GM18951 (cell line): Measurements from ENCODE around the gene PDGFA.

ENCODE experiments used
- POLR2A ChIP-seq: IDR thresholded peaks from 4 replicates; pipeline ENCODE4 v1.6.1; 2011; ENCODE audit warnings: mild to moderate bottlenecking; ENCODE audit not compliant: insufficient read length, insufficient read depth; ENCODE audit errors: extremely low read depth
- in situ Hi-C: fragments of 300-500 bp; cut with MboI; formaldehyde crosslinking; loops from one replicate; pipeline ENCODE4 v1.12.0; 2022; ENCODE audit warnings: low sequenced_read_pairs, mixed read lengths, inconsistent platforms; ENCODE audit not compliant: unreplicated experiment

Gene PDGFA

DNA sequence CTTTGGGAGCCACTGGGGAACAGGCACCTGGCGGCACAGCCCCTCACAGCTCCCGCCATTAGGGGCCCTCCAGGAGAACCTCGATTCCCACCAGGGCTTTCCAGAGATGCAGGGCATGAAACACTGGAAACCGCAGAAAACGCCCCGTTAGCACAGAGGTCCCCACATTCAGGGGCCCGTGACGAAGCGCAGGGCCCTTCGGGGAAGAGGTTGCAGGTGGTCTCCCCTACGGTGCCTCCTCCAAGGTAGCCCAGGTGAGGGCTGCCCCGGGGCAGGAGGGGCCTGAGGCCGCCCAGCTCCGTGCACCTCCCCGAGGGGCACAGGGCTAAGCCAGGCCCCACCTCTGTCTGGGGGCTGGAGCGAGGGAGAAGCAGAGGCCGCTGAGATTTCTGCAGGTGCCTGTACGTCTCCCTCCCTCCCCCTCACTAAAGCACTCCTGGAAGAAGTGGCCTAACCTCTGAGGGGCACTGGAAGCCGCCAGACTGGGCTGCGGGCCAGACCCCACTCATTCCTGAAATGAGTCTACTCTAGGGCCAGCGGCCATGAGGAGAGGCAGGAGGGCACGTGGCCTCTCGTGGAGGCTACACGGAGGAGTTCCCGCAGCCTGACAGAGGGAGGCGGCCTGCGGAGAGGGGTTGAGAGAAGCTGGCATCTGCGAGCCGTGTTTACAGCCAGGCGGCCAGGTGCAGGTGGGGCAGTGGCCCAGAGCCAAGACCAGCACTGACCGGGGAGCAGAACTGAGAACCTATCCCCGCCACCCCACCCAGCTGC lies 6.9 kb downstream of the PDGFA start:
- in situ Hi-C loops, result no loop called here
- TF ChIP-seq POLR2A, result no peak

DNA sequence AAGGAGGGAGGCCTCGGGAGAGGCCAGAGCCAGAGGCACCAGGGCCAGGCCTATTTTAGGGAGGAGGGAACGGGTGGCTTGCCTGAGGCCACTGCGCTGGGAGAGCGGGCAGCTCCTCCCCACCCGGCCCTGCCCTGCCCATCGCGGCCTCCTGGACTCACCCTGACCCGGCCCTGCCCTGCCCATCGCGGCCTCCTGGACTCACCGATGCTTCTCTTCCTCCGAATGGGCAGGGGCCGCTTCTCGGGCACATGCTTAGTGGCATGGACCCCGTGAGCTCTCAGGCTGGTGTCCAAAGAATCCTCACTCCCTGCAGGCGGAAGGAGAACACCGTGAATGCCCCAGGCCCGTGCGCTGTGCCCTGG lies 7.5 kb downstream of the PDGFA start:
- in situ Hi-C loops, result no loop called here
- no peak for TF ChIP-seq POLR2A

DNA sequence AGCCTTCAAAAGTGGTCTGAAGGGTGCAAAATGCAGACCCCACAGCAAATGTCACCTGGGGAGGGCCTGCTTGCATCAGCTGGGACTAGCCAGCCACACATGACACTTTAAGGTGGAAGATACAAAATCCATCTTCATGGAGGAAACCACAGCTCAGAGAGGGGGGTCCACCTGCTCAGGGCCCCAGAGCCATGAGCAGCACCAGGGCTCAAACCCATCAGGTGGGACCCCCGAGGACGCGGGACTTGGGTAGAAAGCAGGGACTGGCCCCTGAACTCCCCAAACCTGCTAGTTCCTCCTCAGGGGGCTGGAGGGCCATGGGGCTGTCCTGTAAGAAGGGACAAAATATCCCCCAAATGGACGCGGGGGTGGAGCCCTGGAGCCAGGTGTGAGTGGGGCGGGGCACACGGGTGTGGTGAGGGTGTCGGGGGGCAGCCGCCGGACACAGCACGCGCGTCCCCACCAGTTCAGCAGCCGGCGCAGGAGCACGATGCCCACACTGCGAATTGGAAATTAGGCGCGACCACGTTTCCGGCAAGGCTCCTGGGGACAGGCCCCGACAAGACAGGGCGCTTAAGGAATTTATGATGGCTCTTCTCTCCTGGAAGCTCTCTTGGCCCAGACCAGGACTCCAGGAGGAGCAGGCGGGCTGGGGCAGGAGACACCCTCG lies 8.0 kb downstream of the PDGFA start:
- in situ Hi-C loops, result no loop called here
- no peak for TF ChIP-seq POLR2A

DNA sequence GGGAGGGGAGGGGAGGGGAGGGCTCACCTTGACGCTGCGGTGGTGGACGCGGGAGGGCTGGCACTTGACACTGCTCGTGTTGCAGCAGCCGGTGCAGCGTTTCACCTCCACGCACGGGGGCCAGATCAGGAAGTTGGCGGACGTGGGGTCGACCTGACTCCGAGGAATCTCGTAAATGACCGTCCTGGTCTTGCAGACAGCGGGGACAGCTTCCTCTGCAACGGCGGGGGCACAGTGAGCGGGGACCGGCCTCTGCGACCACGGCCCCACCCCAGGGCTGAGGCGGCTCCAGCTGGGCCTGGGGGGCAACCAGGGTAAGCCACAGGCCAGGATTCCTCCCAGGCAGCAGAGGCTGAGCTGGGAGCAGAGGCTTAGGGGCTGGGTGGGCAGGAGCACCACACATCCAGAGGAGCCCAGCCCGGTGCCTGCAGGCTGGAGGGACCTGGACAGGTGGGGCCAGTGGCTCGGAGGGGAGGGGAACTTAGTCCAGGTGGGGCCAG lies 8.8 kb downstream of the PDGFA start:
- in situ Hi-C loops, result no loop called here
- no peak for TF ChIP-seq POLR2A

DNA sequence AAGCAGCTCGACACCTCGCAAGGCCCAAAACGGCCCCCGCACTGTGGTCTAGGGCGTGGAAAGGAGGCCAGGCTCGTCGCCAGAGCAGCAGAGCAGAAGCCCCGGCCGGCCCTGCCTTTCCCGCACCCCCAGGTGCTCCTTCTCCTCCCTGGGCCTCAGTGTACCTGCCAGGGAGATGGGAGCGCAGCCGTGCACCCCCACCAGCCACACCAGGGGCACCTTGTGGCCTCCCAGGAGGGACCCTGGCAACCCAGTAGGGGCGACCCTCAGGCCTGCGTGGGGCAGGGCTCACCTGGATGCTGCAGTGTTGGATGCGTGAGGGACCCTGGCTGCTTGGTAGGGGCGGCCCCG lies 9.5 kb downstream of the PDGFA start:
- no peak for TF ChIP-seq POLR2A
- in situ Hi-C loops, result no loop called here

DNA sequence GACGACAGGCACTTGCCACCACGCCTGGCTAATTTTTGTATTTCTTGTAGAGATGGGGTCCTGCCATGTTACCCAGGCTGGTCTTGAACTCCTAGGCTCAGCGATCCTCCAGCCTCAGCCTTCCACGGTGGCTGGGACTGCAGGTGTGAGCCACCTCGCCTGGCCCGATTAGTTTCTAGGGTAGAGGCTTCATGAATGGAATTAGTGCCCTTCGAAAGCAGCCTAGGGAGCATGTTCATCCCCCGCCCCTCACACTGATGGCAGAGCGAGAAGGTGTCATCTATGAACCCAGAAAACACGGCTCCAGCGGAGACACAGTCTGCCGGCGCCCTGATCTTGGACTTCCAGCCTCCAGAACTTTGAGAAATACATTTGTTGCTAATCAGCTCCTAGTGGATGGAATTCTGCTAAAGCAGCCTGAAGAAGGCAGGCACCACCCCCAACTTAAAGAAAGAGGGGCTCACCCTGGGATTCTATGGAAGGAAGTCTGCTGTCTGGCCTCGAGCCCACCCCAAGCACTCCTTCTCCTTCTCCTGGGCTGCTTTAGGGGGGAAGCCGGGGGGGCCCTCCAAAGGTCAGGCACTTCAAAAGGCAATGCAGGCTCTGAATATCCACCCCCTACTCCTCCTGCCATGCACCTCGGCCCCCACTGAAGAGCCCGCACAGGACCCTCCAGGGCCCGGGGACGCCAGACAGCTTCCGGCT lies 10.1 kb downstream of the PDGFA start:
- in situ Hi-C loops, result no loop called here
- no peak for TF ChIP-seq POLR2A

DNA sequence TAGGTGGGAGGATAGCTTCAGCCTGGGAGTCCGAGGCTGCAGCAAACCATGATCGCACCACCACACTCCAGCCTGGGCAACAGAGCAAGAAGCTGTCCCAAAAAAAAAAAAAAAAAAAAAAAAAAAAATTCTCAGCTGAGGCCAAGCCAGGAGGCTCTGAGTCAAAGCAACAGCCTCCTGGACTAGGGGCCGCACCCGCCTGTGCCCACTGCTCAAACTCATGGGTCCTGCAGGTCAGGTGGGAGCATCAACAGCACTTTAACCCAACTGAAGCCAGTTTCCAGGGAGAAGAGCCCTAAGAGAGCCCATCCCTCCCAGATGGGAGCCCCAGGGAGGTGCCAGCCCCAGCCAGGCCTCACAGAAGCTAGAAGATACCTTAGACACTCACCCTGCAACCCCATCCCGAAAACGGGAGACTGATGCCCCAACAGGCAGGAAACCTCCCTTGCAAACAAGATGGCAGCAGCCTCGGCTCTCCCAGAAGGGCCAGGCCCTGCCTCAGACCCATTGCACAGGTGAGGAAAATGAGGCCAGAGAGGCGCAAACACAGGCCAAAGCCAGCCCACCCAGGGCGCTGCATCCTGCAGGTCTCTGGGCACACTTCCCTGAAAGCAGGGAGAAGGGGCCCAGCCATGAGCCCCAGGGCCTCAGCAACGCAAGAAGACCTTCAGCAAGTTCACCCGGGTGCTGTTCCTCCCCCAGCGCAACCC lies 11.0 kb downstream of the PDGFA start:
- no peak for TF ChIP-seq POLR2A
- in situ Hi-C loops, result no loop called here

DNA sequence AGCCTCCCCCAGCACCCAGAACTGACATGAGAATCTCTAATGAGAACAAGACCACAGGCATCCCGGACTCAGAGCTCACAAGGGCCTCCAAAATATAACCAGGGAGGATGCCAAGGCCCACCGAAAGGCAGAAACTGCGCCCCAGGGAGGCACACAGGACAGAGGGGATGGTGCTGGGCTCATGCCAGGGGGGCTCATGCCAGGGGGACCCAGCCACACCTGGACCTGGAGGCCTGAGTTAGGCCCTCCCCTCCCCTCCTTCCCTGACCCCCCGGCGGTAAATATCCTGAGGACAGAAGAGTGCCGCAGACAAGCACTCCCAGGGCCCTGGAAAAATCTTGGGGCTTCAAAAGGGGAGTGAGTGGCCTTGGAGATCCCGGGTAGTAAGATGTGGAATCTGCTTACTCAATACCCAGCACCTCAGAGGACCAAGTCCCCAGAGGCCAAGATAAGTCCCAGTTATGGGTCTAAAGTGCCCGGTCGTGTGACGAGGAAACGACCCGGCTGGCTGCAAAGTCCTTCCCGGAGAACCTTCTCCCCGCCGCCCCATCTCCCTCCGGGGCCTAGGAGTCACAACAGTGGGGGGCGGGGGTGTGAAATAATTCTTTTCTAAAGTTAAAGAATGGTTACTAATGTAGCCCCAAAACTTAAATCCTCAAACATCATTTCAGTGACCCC lies 11.9 kb downstream of the PDGFA start:
- TF ChIP-seq POLR2A, result no peak
- in situ Hi-C loops, result no loop called here

DNA sequence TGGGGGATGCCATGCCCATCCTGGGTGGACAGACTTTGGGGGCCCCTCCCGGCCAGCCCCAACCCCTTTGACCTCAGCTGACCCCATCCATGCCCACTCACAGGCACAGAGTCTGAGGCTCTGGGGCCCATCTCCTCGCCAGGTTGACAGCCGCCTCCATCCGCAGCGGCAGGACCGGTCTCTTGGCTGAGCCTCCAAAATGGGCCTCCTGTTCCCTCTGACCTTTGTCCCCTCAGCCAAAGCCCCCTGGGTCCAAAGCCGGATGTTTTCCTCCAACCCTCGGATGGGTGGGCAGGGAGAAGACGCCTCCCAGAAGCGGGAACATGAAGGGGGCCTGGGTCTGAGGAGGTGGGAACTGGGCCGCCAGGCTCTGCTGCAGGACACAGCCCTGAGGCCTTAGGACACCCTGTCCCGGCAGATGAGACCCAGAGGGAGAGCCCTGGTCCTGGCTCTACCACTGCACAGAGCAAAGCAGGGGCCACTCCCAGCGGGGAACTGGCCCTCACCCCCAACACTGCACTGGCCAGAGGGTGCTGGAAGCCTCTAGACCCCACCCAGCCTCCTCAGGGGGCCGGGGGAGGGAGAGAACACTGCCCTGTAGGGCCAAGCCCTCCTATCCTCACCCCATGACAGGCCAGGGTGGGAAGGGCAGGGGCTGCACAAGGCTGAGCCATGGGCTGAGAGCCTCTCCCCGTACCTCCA lies 12.6 kb downstream of the PDGFA start:
- in situ Hi-C loops, result no loop called here
- no peak for TF ChIP-seq POLR2A

DNA sequence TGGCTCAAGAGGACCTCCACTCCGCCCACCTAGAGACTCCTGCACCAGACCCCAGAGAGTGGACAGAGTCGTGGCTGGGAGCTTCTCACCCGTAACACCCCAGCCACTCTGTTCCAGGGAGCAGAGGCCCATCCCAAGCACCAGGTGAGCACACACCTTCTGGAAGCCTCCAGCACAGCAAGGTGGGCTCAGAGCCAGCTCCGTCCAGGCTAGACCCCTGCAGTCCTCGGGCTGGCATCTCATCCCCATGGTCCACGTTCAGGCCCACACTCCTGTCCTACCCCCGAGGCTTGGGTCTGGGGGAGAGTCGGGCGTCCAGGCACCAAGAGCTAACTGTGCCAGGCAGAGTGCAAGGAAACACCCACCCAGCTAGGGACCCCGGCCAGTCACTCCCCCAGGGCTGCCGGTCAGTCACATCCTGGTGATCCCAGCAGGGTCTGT lies 13.2 kb downstream of the PDGFA start:
- in situ Hi-C loops, result no loop called here
- TF ChIP-seq POLR2A, result no peak

DNA sequence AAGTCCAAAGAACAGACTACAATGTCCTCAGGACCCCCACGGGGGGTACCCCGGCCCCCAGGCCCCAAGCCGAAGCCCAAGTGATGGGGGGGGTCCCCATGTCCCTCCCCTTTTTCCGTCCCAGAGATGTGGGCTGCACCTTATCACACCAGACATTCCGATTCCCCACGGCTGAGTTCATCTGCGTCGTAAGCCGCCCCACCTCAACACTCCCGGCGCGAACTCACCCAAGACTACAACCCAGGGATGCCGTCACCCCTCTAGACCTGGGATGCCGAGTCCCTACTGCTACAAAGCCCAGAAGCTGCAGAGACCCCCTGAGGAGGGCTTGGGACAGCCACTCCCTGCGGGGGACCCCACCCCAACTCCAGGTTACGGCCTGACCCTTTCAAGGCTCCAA lies 14.5 kb downstream of the PDGFA start:
- in situ Hi-C loops, result no loop called here
- TF ChIP-seq POLR2A, result no peak

DNA sequence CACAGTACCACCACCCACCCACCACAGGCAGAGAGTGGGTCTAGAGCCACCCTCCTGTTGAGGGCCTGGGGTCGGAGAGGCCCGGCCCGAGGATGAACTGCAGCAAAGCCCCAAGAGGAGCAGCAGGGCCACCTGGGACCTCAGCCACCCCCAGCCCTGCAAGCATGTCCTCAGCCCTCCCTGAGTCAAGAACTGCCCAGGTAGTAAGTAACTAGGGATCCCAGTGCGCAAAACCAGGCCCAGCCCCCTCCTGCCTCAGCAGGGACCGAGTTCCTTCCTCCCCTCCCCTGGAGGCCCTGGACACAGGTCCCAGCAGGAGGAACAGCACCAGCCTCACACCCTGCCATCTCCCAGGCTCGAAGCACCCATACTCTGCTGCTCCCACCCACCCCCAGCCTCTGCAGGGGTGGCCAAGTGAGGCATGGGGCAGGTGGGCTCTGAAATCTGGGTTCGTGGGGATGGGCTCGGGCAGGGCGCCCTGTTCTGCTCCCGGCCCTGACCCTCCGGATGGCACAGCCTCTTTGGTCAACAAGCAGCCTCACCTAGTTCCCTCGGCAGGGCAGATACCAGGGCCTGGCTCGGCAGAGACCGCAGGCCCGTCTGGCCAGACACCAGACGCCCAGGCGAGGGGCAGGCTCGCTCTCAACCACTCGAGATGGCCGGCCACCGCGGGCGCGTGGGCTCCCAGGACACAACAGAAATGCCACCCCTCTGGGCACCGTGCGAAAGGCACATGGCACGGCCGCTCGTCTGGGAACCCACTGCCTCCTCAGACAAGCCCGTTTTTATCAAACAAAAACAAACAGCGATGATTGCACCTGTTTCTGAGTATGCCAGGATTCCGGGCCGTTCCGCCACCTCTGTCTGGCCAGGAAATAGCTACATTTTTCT lies 15.2 kb downstream of the PDGFA start:
- in situ Hi-C loops, result no loop called here
- TF ChIP-seq POLR2A, result no peak
